Skeletal muscle cell (primary cell): ENCODE measurements around the gene FGF18.
A peak's percentile ranks its signal among the peaks of the same experiment; 100 is the strongest.
"Not testable (repeated sequence)": the region's sequence is repeated elsewhere in the genome, so short reads cannot be mapped to it uniquely, and the experiment has no call there.

Source experiments
- DNase-seq: peaks from one replicate; pipeline ENCODE4 v3.0.0-alpha.2; 2010; ENCODE audit warnings: low read depth
- H3K4me3 ChIP-seq: 2 replicates; pipeline ENCODE4 v1.5.1; 2011; ENCODE audit warnings: low read depth, mild to moderate bottlenecking, control low read depth, low read length, moderate library complexity

FGF18 gene

DNA sequence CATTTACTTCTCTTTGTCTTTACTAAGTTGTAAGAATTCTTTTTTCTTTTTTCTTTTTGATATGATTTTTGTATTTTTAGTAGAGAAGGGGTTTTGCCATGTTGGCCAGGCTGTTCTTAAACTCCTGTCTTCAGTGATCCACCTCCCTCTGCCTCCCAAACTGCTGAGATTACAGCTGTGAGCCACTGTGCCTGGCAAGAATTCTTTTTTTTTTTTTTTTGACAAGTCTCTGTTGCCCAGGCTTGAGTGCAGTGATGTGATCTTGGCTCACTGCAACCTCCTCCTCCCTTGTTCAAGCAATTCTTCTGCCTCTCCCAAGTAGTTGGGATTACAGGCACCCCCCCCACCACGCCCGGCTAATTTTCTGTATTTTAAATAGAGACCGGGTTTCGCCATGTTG is 21.8 kb upstream of the FGF18 start:
- DNase-seq = no peak
- no peak overlapping the region for H3K4me3 ChIP-seq

DNA sequence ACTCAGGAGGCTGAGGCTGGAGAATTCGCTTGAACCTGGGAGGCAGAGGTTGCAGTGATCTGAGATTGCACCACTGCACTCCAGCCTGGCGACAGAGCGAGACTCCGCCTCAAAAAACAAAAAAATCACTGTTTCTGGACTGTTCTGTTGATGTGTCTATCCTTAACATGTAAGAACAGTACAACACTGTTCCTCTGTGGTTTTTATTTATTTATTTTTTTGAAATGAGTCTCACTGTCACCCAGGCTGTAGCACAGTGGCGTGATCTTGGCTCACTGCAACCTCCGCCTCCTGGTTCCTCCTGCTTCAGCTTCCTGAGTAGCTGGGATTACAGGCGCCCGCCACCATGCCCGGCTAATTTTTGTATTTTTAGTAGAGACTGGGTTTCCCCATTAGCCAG is 20.8 kb upstream of the FGF18 start:
- not testable (repeated sequence) for DNase-seq, H3K4me3 ChIP-seq

DNA sequence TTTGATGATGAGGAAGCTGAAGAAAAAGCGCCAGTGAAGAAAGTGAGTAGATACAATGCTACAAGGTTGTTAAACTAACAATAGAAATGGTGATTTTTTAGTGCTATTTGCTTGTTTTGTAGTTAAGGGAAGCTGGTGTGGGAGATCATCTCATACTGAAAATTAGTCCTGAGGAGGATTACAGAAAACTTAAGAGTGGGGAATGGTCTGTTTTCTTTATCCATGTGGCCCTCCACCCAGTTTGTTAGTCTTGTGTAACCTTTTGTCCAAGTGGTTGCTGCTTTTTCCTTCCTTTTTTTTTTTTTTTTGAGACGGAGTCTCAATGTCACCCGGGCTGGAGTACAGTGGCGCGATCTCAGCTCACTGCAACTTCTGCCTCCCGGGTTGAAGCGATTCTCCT is 19.3 kb upstream of the FGF18 start:
- no peak for DNase-seq
- H3K4me3 ChIP-seq = no peak overlapping the region

DNA sequence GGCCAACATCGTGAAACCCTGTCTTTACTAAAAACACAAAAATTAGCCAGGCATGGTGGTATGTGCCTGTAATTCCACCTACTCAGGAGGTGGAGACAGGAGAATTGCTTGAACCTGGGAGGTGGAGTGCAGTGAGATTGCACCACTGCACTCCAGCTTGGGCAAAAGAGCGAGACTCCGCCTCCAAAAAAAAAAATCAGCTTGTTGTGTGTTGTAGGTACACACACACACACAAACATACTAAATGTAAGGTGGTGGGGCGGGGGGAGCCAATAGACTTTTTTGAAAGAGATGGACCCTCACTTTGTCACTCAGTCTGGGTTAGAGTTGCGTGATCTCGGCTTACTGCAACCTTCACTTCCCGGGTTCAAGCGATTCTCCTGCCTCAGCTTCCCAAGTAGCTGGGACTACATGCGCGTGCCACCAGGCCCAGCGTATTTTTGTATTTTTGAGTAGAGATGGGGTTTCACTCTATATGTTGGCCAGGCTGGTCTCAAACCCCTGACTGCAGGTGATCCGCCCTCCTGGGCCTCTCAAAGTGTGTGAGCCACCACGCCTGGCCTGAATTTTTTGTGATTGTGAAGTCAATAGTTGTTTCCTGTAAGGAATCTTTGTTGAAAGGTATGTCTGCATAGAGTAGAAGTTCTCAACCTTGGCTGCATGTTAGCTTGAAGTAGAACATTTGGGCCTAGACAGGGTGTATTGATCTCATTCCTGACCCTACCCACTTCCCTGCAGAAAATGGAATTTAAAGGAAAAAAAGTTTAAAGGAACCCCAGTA is 18.1 kb upstream of the FGF18 start:
- no peak overlapping the region for H3K4me3 ChIP-seq

DNA sequence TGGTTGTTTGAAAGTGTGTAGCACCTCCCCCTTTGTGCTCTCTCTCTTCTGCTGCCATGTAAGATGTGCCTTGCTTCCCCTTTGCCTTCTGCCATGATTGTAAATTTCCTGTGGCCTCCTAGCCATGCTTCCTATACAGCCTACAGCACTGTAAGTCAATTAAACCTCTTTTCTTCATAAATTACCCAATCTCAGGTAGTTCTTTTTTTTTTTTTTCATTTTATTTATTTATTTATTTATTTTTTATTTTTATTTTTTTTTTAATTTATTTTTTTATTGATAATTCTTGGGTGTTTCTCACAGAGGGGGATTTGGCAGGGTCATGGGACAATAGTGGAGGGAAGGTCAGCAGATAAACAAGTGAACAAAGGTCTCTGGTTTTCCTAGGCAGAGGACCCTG is 16.7 kb upstream of the FGF18 start:
- DNase-seq, H3K4me3 ChIP-seq: not testable (repeated sequence)

More for the DNA sequence above, 18.1 kb upstream of the FGF18 start:
- no peak for DNase-seq

DNA sequence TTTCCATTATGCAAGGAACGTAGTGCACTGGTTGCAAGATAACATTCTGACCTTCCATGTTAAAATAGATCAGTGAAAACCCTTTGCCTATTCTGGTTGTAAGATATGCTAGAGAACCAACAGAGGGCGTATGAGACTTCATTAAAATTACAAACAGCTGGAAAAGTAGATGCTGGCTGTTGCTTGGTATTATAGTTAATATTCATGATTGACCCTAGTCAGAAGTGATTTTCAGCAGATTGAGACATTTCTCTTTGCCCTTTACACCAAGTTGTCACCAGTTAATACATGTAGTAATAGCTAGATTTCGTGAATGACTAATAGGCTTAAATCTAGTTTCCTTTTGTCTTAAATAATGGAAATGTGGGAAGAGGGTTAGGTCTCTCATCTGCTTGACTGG is 13.8 kb upstream of the FGF18 start:
- H3K4me3 ChIP-seq = no peak overlapping the region
- no peak for DNase-seq

DNA sequence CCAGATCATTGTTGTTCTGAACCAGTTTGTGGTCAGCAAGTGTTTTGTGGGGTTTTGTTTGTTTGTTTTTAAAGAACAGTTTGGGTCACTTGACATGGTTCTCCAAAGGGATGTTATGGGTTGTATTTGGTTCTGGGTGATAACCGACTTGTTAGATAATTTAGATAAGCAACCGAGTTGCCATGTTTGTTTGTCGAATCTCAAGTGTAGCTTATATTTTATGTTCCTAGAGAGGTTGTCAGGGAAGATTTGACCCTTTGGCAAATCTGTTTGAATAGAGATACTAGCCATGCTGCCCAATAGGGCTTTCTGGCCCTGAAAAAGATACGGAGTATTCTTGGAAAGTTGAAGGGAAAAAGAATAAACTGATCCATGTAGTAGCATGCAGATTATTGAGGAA is 12.2 kb upstream of the FGF18 start:
- DNase-seq = no peak
- no peak overlapping the region for H3K4me3 ChIP-seq

DNA sequence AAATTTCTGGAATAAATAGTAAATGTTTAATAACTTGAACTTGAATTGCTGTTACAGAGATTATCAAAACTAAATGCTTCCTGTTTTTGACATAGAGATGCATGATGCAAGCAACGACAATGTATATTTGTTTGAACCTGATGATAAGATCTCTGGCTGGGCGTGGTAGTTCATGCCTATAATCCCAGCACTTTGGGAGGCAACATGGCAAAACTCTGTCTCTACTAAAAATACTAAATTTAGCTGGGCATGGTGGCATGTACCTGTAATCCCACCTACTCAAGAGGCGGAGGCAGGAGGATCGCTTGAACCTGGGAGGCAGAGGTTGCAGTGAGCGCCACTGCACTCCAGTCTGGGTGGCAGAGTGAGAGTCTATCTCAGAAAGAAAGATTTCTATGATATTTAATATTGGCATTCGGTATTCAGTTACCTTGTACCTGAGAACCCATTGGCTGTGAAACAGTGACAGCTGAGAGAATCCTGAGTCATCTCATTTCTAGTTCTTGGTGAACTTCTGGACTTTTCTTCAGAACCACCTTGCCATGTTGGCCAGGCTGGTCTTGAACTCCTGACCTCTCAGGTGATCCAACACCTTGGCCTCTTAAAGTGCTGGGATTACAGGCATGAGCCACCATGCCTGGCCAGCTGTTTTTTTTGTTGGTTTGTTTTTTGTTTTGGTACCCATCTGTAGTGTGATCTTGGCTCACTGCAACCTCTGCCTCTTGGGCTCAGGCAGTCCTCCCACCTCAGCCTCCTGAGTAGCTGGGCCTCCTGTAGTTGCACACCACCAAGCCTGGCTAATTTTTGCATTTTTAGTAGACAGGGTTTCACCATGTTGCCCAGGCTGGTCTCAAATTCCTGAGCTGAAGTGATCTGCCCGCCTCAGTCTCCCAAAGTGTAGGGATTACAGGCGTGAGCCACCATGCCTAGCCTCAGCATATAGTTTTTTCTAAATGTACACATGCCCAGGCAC is 10.0 kb upstream of the FGF18 start:
- H3K4me3 ChIP-seq = no peak overlapping the region
- DNase-seq = no peak

DNA sequence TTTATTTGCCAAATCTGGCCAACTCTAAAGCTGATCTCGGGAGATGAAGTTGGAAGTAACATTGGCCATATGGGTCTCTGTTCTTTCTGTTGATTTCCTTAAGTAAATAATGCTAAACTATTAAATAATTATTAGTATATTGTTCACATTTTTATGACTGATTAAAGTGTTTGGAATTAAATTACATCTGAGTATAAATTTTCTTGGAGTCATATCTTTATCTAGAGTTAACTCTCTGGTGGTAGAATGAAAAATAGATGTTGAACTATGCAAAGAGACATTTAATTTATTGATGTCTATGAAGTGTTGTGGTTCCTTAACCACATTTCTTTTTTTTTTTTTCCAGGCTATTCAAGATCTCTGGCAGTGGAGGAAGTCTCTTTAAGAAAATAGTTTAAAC is 9.3 kb upstream of the FGF18 start:
- no peak overlapping the region for H3K4me3 ChIP-seq
- DNase-seq = no peak

DNA sequence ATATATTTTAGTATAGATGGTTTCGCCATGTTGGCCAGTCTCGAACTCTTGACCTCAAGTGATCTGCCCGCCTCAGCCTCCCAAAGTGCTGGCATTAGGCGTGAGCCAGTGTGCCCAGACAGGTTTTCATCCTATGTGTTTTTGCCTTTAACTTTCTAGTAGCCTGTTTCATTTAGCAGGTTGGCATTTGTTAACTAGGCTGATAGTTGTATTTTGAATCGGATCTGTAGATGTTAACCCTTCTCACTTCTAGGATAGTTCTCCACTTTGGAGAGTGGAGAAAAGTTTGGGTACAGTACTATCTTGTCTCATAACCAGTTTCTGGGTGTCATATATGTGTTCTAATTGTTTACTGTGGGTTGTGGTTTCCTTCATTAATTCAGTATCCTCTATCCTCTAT is 7.3 kb upstream of the FGF18 start:
- H3K4me3 ChIP-seq = no peak overlapping the region
- DNase-seq = no peak

DNA sequence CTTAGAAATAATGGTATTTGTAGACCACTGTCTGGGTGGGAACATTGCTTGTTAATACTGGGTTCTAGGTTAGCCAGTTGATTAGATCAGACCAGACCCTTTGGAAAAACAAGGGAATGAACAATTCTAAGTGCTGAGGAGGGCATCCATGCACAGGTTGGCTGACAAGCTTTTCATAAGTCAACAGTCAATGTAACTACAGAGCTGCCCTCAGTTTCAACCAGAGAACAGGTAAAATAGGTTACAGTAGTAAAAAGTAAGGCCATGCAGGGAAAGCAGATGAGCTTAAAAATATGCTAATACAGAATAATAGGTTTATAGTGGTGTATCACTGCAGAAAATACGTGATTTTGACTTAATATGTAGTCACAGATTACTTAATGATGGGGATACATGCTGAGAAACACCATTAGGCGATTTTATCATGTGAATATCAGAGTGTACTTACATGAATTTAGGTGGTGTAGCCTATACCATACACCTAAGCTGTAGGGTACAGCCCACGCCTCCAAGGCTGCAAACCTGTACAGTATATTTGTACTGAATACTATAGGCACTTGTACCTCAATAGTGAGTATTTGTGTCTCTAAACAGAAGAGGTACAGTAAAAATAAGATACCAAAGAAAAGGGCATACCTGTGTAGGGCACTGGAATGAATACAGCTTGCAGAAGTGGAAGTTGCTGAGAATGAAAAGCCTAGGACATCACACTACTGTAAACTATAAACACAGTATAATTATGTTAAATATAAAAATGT is 6.1 kb upstream of the FGF18 start:
- H3K4me3 ChIP-seq = no peak overlapping the region
- no peak for DNase-seq

DNA sequence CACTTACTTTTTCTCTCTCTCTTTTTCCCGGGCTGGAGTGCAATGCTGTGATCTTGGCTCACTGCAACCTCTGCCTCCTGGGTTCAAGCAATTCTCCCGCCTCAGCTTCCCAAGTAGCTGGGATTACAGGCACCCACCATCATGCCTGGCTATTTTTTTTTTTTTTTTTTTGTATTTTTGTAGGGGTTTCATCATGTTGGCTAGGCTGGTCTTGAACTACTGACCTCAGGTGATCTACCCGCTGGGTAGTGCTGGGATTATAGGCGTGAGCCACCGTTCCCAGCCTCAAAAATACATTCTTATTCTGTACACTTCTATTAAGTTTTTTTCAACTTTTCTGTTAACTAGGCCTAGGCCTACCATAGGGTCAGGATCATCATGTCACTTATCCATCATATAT is 5.5 kb upstream of the FGF18 start:
- DNase-seq, H3K4me3 ChIP-seq: not testable (repeated sequence)

DNA sequence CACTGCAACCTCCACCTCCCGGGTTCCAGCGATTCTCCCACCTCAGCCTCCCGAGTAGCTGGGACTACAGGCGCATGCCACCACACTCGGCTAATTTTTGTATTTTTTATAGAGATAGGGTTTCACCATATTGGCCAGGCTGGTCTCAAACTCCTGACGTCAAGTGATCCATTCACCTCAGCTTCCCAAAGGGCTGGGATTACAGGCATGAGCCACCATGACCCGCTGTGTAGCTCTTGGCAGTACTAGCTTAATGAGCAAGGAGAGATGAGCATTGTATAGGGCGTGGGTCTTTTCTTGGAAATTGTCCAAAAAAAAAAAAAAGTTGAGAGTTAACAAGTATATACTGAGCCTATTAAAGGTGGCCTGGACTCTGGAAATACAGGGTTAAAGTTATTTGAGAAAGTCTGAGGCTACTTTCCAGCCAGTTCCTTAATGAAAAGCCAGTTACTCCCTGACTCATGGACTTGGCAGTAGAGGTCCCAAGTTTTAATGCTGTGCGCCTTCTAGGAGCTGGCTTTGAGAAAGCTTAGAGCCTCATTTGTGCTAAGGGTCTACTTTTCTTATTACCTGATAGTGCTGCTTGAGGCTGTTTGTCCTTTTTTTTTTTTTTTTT is 4.2 kb upstream of the FGF18 start:
- H3K4me3 ChIP-seq = no peak overlapping the region
- peak; percentile 48 for DNase-seq

DNA sequence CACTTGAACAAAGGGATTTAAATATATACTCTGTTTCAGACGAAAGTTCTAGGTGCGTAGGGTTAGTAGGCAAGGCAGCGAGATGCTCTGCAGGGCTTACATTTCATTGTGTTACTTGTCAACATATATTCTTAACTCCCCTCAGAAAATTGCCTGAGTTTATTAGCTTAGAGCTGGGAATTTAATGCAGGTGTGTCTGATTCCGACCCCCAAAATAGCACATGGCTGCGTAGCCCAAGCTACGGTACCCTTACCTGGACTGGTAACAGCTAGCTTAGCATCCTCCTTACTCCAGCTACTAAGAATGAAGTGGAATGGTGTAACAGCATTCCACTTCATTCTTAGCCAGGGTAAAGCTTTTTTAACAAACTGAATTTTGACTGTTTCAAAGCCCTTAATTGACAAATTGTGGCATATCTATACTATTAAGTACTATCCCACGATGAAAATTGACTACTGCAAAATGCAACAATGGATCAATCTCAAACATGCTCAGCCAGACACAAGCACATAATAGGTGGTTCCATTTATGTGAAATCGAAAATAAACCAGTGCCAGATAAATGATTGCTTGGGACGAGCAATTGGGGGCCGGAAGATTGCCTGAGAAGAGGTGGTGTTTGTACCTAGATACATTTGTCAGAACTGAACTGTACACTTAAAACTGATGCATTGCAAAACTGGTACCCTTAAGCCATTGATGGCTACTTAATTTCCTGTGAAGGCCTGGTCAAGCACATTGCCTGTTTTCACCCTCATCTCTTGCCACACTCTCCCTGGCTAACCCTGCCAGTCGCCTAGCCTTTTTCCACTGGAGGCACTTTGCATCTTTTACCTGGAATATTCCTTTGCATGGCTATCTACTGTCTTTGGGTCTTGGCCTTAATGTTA is 3.0 kb upstream of the FGF18 start:
- H3K4me3 ChIP-seq = no peak overlapping the region
- no peak for DNase-seq

DNA sequence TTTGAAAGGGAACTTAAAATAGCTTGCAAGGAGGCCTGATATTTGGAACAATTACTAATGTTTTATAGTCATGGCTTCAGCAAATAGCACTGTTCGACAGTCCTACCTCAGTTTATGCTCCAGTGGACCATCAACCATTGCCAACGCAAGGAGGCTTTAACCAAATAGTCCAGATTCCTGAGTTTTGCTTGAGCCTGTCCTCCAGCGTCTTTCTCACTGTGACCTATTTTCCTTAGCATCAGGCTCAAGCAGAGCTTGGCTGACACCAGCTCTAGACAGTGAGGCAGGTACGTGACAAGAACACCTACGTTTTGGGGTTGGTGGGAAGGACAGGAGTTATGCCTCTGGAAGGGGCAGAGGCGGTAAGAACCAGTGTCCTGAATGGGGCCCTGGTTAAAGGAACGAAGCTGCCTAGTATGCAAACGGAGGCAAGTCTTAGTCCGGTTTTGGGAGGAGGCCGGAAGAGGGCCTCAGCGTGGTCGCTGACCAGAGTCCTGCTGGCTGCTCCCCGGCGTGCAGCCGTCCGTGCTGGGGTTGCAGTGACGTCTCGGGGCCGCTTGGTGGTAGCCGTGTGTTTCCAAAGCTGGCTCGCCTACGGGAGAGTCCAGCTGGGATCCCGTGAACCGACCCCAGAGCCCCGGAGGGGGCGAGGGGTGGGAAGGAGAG is 998 bp upstream of the FGF18 start:
- DNase-seq = peak; percentile 57
- peak overlapping the region; percentile 47 for H3K4me3 ChIP-seq

DNA sequence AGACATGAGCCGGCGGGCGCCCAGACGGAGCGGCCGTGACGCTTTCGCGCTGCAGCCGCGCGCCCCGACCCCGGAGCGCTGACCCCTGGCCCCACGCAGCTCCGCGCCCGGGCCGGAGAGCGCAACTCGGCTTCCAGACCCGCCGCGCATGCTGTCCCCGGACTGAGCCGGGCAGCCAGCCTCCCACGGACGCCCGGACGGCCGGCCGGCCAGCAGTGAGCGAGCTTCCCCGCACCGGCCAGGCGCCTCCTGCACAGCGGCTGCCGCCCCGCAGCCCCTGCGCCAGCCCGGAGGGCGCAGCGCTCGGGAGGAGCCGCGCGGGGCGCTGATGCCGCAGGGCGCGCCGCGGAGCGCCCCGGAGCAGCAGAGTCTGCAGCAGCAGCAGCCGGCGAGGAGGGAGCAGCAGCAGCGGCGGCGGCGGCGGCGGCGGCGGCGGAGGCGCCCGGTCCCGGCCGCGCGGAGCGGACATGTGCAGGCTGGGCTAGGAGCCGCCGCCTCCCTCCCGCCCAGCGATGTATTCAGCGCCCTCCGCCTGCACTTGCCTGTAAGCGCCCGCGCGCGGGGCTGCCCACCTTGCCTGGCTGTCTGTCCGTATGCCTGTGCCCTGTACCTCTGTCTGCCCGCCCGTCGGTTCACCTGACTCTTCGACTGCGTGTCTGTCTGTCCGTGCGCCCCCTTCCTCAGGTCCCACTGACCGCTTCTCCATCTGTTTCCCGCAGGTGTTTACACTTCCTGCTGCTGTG is 412 bp downstream of the FGF18 start:
- H3K4me3 ChIP-seq = peak overlapping the region; percentile 47
- DNase-seq = no peak

DNA sequence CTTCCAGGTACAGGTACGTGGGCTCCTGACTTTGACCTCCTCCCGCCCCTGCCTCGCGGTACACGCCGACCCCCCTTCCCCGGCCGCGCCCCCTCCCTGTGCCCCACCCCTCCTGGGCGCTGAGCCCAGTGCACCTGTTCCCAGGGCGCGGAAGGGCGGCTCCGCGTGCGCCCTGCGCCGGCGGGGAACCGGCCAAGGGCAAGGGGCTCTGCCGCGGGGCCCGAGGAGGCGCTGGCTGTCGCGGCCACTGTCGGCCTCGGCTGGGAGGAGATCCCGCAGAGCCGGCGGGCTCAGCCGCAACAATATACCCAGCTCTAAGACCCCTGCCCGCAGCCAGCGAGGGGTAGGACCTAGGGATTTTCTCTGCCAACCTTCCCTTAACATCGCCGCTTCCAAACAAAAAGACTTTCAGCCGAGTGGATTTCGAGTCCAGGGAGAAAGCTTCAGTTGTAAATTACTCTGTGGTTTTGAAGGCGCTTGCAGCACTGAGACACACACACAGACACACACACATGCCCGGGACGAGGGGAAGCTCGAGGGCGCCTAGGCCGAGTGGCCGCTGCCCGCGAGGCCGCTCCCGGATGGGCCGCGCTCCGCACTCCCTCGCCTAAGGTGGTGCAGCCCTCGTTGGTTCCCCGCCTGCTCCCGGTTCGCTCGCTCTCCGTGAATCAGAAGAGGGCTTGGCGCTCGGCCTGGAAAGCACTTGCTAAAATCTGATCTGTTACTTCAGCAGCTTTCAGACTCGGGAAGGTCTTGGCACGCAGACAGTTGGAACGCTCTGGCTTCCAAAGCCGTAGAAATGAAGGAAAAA is 1.2 kb downstream of the FGF18 start:
- peak overlapping the region; percentile 27 for H3K4me3 ChIP-seq
- DNase-seq = peak; percentile 60
